ENCODE data around the gene AKAP9. TPM values are rescaled to one million over a fixed set of nuclear protein-coding genes. Genes with fewer than 3 reads are reported as not detected.

Gene AKAP9
- total RNA-seq, 1 experiment from 2014 or later: 71.3 TPM

DNA sequence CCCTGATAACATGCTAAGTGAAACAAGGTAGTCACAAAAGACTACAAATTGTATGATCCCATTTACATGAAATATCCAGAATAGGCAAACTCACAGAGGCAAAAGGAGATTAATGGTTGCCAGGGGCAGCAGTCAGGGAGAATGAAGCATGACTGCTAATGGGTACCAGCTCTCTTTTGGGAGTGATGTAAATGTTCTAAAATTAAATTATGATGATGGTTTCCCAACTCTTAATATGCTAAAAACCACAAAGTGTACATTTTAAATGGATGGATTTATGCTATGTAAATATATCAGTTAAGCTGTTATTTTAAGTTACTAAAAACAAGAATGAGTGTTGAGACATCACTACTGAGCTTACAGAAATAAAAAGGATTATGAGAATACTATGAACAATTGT lies 181.0 kb downstream of the AKAP9 start:
- CTCF ChIA-PET: no interaction called here
- H2AFZ ChIP-seq: no peak overlapping the region
- no peaks in the 10 kb centered on the region for H3F3A ChIP-seq (ENCODE audit: insufficient read depth, low read depth)
- H3K4me2 ChIP-seq: no peak overlapping the region
- DNase-seq: no peak
- TF ChIP-seq, protein P1, sequence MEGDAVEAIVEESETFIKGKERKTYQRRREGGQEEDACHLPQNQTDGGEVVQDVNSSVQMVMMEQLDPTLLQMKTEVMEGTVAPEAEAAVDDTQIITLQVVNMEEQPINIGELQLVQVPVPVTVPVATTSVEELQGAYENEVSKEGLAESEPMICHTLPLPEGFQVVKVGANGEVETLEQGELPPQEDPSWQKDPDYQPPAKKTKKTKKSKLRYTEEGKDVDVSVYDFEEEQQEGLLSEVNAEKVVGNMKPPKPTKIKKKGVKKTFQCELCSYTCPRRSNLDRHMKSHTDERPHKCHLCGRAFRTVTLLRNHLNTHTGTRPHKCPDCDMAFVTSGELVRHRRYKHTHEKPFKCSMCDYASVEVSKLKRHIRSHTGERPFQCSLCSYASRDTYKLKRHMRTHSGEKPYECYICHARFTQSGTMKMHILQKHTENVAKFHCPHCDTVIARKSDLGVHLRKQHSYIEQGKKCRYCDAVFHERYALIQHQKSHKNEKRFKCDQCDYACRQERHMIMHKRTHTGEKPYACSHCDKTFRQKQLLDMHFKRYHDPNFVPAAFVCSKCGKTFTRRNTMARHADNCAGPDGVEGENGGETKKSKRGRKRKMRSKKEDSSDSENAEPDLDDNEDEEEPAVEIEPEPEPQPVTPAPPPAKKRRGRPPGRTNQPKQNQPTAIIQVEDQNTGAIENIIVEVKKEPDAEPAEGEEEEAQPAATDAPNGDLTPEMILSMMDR (conservative IDR thresholded peaks at IDR 0.05): no peak
- TF ChIP-seq EZH2 (IDR thresholded peaks at IDR 0.05; ENCODE audit: low read depth): no peak
- no TSS peak for BruUV-seq (replicated peaks)
- peaks cover 22% of the 10 kb centered on the region for H3K79me2 ChIP-seq (ENCODE audit: low read depth)
- H3K27ac ChIP-seq: no peak overlapping the region
- H3K9me3 ChIP-seq (ENCODE audit: insufficient read depth, low read depth): no peaks in the 10 kb centered on the region
- no peaks in the 10 kb centered on the region for H3K27me3 ChIP-seq (ENCODE audit: insufficient read depth, low read depth)
- POLR2A ChIA-PET (ENCODE audit: unreplicated experiment): no interaction called here
- H4K20me1 ChIP-seq (ENCODE audit: insufficient read depth): peaks cover 36% of the 10 kb centered on the region
- H3K9me2 ChIP-seq (ENCODE audit: insufficient read depth): no peaks in the 10 kb centered on the region
- no peaks in the 10 kb centered on the region for H3K4me1 ChIP-seq (replicated peaks; ENCODE audit: insufficient read depth)
- intact Hi-C loops (cut with micrococcal nuclease; ENCODE audit: unreplicated experiment): no loop called here
- H3K36me3 ChIP-seq (ENCODE audit: low read depth): peaks cover 27% of the 10 kb centered on the region; the same call in 1 of the 2 replicates
- no peak overlapping the region for H3K4me3 ChIP-seq

DNA sequence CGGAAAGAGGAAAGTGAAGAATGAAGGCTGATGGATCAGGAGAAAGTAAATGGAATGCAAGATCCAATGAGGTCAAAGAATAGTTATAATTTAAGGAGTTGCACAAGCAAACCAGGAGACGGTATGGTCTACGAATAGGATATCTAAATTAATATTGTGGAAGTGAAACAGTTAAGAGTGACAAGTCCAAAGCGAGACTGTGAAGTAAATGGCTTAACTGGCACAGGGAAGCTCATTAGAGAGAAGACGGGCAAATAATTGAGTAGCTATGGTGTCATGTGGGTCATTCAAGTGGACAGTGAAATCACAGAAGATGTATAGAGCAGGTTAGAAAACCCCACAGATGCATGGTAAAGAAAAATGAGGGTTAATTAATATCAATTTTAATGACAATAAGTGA lies 190.4 kb downstream of the AKAP9 start:
- no peak for DNase-seq
- H3K9me3 ChIP-seq (ENCODE audit: insufficient read depth, low read depth): no peaks in the 10 kb centered on the region
- no TSS peak for BruUV-seq (replicated peaks)
- no peak overlapping the region for H3K4me2 ChIP-seq
- intact Hi-C loops (cut with micrococcal nuclease; ENCODE audit: unreplicated experiment): no loop called here
- H4K20me1 ChIP-seq (ENCODE audit: insufficient read depth): peaks cover 24% of the 10 kb centered on the region
- H3K36me3 ChIP-seq (ENCODE audit: low read depth): peaks cover 36% of the 10 kb centered on the region
- ChIA-PET CTCF (no interaction called here), POLR2A (ENCODE audit: unreplicated experiment) (no interaction called here)
- peaks cover 53% of the 10 kb centered on the region for H3K79me2 ChIP-seq (ENCODE audit: low read depth)
- H3K9me2 ChIP-seq (ENCODE audit: insufficient read depth): no peaks in the 10 kb centered on the region
- H2AFZ ChIP-seq: no peak overlapping the region
- no peak for TF ChIP-seq EZH2 (IDR thresholded peaks at IDR 0.05; ENCODE audit: low read depth)
- TF ChIP-seq, protein P1 (conservative IDR thresholded peaks at IDR 0.05): no peak
- no peak overlapping the region for H3K27ac ChIP-seq
- peaks cover 20% of the 10 kb centered on the region for H3K4me1 ChIP-seq (replicated peaks; ENCODE audit: insufficient read depth)
- no peaks in the 10 kb centered on the region for H3F3A ChIP-seq (ENCODE audit: insufficient read depth, low read depth)
- H3K27me3 ChIP-seq (ENCODE audit: insufficient read depth, low read depth): no peaks in the 10 kb centered on the region
- H3K4me3 ChIP-seq: no peak overlapping the region

GRCh38 chr7:92131764-92132330 lies 191.2 kb downstream of the AKAP9 start:
- H3K4me1 ChIP-seq (replicated peaks; ENCODE audit: insufficient read depth): peaks cover 20% of the 10 kb centered on the region
- BruUV-seq (replicated peaks): no TSS peak
- no peaks in the 10 kb centered on the region for H3K9me2 ChIP-seq (ENCODE audit: insufficient read depth)
- H3K36me3 ChIP-seq (ENCODE audit: low read depth): peaks cover 34% of the 10 kb centered on the region
- H3K27me3 ChIP-seq (ENCODE audit: insufficient read depth, low read depth): no peaks in the 10 kb centered on the region
- DNase-seq: no peak
- H3K4me2 ChIP-seq: peak overlapping the region; percentile 86
- peaks cover 53% of the 10 kb centered on the region for H3K79me2 ChIP-seq (ENCODE audit: low read depth)
- no peak overlapping the region for H3K27ac ChIP-seq
- H3K9me3 ChIP-seq (ENCODE audit: insufficient read depth, low read depth): no peaks in the 10 kb centered on the region
- peak overlapping the region; percentile 65; the same call in 1 of the 2 replicates for H3K4me3 ChIP-seq
- TF ChIP-seq, protein P1 (conservative IDR thresholded peaks at IDR 0.05): no peak
- TF ChIP-seq EZH2 (IDR thresholded peaks at IDR 0.05; ENCODE audit: low read depth): no peak
- intact Hi-C loops (cut with micrococcal nuclease; ENCODE audit: unreplicated experiment): no loop called here
- CTCF ChIA-PET: no interaction called here
- no peak overlapping the region for H2AFZ ChIP-seq
- H4K20me1 ChIP-seq (ENCODE audit: insufficient read depth): peaks cover 24% of the 10 kb centered on the region
- H3F3A ChIP-seq (ENCODE audit: insufficient read depth, low read depth): no peaks in the 10 kb centered on the region
- POLR2A ChIA-PET (ENCODE audit: unreplicated experiment): interaction anchor here (0.6 kb wide), 1 partner anchor 55 kb away, joined by 20 read pairs; no protein-coding TSS in a partner anchor

Measured in PC-9 (cell line).